ENCODE results near the gene GAL3ST1. TPM values are rescaled to one million over a fixed set of nuclear protein-coding genes. Genes with fewer than 3 reads are reported as not detected.

The GAL3ST1 gene
- polyA plus RNA-seq, 3 donors, result not detected

GRCh38 chr22:30516273-30516672 is 58.2 kb downstream of the GAL3ST1 start:
- H3K27ac Mint-ChIP-seq, result peak overlapping the region in 1 of 7 donors; percentile 43
- intact Hi-C loops (cut with micrococcal nuclease), result no loop called here
- Histone ChIP-seq H3K79me2 (ENCODE audit: insufficient read depth, low read length) (no peaks in the 10 kb centered on the region), H3K27me3 (ENCODE audit: control insufficient read depth in 2 of 2, insufficient read depth in 2 of 2, low read length in 2 of 2) (no peaks in the 10 kb centered on the region), H3K4me3 (replicated peaks in 1 of 3; ENCODE audit: low read depth in 2 of 3, low read length in 3 of 3) (no peak overlapping the region), H3K27ac (ENCODE audit: low read depth in 1 of 2, low read length in 2 of 2) (no peak overlapping the region), H3K9ac (ENCODE audit: insufficient read depth, low read length, poor library complexity, severe bottlenecking) (no peak overlapping the region), H4K20me1 (ENCODE audit: insufficient read depth, low read length) (no peaks in the 10 kb centered on the region), H3K36me3 (replicated peaks in 1 of 2; ENCODE audit: control insufficient read depth in 1 of 2, insufficient read depth in 2 of 2, low read length in 2 of 2) (no peaks in the 10 kb centered on the region), H3K4me2 (replicated peaks; ENCODE audit: extremely low read depth, low read length, poor library complexity, severe bottlenecking) (no peak overlapping the region), H2AFZ (ENCODE audit: insufficient read depth, low read depth, low read length, poor library complexity, severe bottlenecking) (no peak overlapping the region), H3K4me1 (ENCODE audit: control insufficient read depth in 1 of 2, insufficient read depth in 2 of 2, low read length in 2 of 2) (no peaks in the 10 kb centered on the region), H3K9me3 (replicated peaks in 1 of 2; ENCODE audit: control insufficient read depth in 1 of 2, insufficient read depth in 1 of 2, low read length in 2 of 2) (peaks cover 0 to 3% of the 10 kb centered on the region in 2 donors)
- no peak for DNase-seq
- no peak overlapping the region for H3K4me3 Mint-ChIP-seq
- TF ChIP-seq CTCF (IDR thresholded peaks at IDR 0.05), result no peak
- H3K9me3 Mint-ChIP-seq, result peaks cover 0 to 12% (median 4%) of the 10 kb centered on the region in 7 donors
- no peaks in the 10 kb centered on the region for H3K36me3 Mint-ChIP-seq
- peaks cover 6 to 10% (median 7%) of the 10 kb centered on the region in 3 donors for H3K27me3 Mint-ChIP-seq (ENCODE audit: low read depth in 3 of 3)
- H3K4me1 Mint-ChIP-seq, result no peaks in the 10 kb centered on the region
- WGBS (ENCODE audit: insufficient coverage), result 100% methylated on average over 1 of the region's 6 CpGs

- WGBS (ENCODE audit: insufficient coverage), result 100% methylated on average over 2 of the region's 4 CpGs
- no peak for TF ChIP-seq CTCF (IDR thresholded peaks at IDR 0.05)
- Histone ChIP-seq H3K27ac (ENCODE audit: low read depth in 1 of 2, low read length in 2 of 2) (no peak overlapping the region), H2AFZ (ENCODE audit: insufficient read depth, low read depth, low read length, poor library complexity, severe bottlenecking) (no peak overlapping the region), H3K4me2 (replicated peaks; ENCODE audit: extremely low read depth, low read length, poor library complexity, severe bottlenecking) (no peak overlapping the region), H3K79me2 (ENCODE audit: insufficient read depth, low read length) (no peaks in the 10 kb centered on the region), H3K9me3 (replicated peaks in 1 of 2; ENCODE audit: control insufficient read depth in 1 of 2, insufficient read depth in 1 of 2, low read length in 2 of 2) (peaks cover 0 to 3% of the 10 kb centered on the region in 2 donors), H4K20me1 (ENCODE audit: insufficient read depth, low read length) (no peaks in the 10 kb centered on the region), H3K9ac (ENCODE audit: insufficient read depth, low read length, poor library complexity, severe bottlenecking) (no peak overlapping the region), H3K4me3 (replicated peaks in 1 of 3; ENCODE audit: low read depth in 2 of 3, low read length in 3 of 3) (no peak overlapping the region), H3K36me3 (replicated peaks in 1 of 2; ENCODE audit: control insufficient read depth in 1 of 2, insufficient read depth in 2 of 2, low read length in 2 of 2) (no peaks in the 10 kb centered on the region), H3K27me3 (ENCODE audit: control insufficient read depth in 2 of 2, insufficient read depth in 2 of 2, low read length in 2 of 2) (no peaks in the 10 kb centered on the region), H3K4me1 (ENCODE audit: control insufficient read depth in 1 of 2, insufficient read depth in 2 of 2, low read length in 2 of 2) (no peaks in the 10 kb centered on the region)
- no peak for DNase-seq
- intact Hi-C loops (cut with micrococcal nuclease), result no loop called here
- peaks cover 8 to 10% (median 10%) of the 10 kb centered on the region in 3 donors for H3K27me3 Mint-ChIP-seq (ENCODE audit: low read depth in 3 of 3)
- H3K4me3 Mint-ChIP-seq, result no peak overlapping the region
- H3K4me1 Mint-ChIP-seq, result no peaks in the 10 kb centered on the region
- H3K9me3 Mint-ChIP-seq, result peaks cover 0 to 12% (median 6%) of the 10 kb centered on the region in 7 donors
- no peak overlapping the region for H3K27ac Mint-ChIP-seq
- no peaks in the 10 kb centered on the region for H3K36me3 Mint-ChIP-seq
Observed at GRCh38 chr22:30514252-30514651, 60.2 kb downstream of the GAL3ST1 start.

Data from CD14-positive monocyte (primary cell).